Right renal cortex interstitium (tissue), 3 donors: ENCODE measurements around the gene PRRC2B. TPM values are rescaled to one million over a fixed set of nuclear protein-coding genes. Genes with fewer than 3 reads are reported as not detected.

Experiments used
- DNase-seq, 3 donors: peaks; one replicate each; pipeline ENCODE4 v3.0.0-alpha.2; 2013; ENCODE audit warnings: low read depth in 3 of 3, low spot score in 2 of 3
- polyA plus RNA-seq, 3 donors: library from polyadenylated mRNA; unstranded; fragments of 120-200 nt; gene quantifications; one replicate each; pipeline ENCODE4 v1.2.1, GENCODE V29; 2013; ENCODE audit not compliant: insufficient read length in 3 of 3

Gene PRRC2B
- polyA plus RNA-seq, 3 donors = 153 to 162 (median 161) TPM

GRCh38 chr9:131482343-131483006, 88.6 kb downstream of the PRRC2B start:
- DNase-seq = no peak

- DNase-seq = no peak
Observed at GRCh38 chr9:131483319-131484050, 89.6 kb downstream of the PRRC2B start.

GRCh38 chr9:131484051-131484445, 90.2 kb downstream of the PRRC2B start:
- no peak for DNase-seq

- no peak for DNase-seq
Observed at GRCh38 chr9:131484560-131485185, 90.8 kb downstream of the PRRC2B start.

DNA sequence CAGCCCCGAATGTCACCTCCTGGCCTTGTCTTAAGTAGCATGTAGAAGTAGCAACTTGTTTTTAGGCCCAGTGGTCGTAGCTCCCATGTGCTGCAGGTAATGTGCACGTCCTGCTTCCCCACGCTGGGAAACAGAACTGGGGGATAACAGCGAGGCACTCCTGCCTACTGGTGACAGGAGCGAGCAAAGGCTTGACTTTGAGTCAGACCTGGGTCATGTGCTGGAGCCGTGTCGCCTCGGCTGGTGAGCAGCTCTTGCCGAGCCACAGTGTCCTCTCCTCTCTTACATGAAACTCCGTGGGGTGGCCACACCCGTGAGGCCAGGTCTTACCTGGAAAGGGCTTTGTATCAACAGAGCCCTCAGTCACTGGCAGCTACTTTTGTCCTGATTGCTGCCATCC, 91.3 kb downstream of the PRRC2B start:
- DNase-seq = no peak

- no peak for DNase-seq
Observed at GRCh38 chr9:131485728-131486422, 92.0 kb downstream of the PRRC2B start.

- DNase-seq = no peak
Observed at GRCh38 chr9:131487001-131487400, 93.1 kb downstream of the PRRC2B start.

- no peak for DNase-seq
Observed at GRCh38 chr9:131487621-131488031, 93.7 kb downstream of the PRRC2B start.

DNA sequence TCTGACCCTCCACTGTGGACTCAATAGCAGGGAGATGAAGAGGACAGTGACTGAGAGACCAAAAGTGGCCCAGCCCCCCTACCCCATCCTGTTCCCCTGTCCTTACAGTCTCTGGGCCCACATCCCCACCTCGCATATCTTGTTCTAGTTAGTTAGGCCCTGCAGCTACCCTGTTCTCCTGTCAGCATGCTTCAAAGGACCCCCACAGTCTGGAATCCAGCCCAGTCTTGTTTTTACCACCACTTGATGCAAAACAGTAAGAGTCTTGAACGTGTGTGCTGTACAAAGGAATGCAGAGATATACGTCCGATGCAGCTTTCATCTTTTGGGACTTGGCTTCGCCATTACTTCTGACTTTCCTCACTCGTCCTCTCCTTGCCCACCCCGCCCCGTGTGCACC, 96.6 kb downstream of the PRRC2B start:
- no peak for DNase-seq

DNA sequence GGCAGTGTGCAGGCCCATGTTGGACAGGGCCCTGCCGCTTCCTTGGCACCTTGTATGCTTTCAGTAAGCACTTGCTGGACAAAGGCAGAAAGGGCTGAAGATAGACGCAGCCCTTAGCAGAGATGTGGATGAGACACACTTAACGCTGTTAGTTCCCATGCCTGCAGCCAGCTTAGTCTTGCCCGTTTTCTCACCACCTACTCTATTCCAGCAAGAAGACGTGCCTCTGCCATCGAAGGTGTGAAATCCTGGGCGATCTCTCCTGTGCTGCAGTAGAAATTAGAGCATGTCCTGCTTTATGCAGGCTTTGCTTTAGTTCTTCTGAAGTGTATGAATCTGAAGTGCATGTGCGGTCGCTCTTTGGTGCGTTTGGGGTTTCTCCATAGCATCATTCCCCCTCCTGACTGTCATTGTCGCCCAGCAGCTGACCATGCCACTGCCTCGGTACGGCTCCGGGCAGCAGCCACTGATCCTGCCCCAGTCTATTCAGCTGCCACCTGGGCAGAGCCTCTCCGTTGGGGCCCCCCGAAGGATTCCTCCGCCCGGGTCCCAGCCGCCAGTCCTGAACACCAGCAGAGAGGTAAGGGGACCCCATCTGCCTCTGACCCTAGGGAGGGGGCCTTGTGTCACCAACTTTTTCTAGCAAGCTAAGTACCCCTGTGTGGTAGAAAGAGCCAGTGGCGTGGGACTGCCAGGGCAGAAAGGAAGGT, 97.3 kb downstream of the PRRC2B start:
- DNase-seq = no peak

- DNase-seq = no peak
Observed at GRCh38 chr9:131492070-131492469, 98.2 kb downstream of the PRRC2B start.

DNA sequence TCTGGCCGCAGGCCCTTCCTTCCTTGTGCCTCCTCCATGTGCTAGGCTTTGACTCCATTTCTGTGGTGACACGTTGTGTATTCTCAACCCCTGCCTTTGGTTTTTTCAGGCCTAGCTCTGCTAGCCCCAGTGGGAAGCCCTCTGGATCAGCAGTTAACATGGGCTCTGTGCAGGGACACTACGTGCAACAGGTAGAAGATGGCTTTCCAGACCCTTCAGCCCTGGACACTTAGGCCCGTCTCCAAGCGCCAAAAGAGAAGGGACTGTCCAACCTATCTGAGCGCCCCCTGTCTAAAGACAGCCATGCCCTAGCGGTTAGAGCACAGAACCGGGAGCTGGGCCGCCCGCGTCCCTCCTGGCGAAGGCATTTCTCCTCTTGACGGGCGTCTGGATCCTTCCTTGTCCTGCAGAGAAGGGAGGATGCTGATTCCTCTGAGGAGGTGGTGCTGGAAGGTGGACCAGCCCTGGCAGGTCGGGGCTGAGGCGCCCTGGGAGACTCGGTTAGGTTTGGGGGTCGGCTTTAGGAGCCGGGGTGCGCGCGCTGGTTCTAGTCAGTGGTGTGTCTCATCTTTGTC, 100.5 kb downstream of the PRRC2B start:
- DNase-seq = no peak

DNA sequence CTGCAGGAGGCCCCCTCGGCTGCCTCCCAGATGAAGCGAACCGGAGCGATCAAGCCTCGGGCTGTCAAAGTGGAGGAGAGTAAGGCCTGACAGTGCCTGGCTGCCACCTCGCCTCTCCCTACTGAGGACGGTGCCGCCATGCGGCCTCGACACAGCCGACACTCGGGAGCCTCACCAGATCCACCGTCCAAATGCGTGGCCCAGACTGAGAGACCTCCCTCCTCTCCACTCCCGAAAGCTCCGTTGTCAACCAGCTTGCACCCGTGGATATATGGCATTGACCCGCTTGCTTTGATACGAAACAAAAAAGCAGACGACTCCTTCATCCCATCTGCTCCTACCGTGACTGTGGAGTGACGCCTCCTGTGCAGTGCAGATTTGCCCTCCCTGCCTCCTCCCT, 101.9 kb downstream of the PRRC2B start:
- DNase-seq = no peak

GRCh38 chr9:131496844-131497405, 103.0 kb downstream of the PRRC2B start:
- DNase-seq = no peak

DNA sequence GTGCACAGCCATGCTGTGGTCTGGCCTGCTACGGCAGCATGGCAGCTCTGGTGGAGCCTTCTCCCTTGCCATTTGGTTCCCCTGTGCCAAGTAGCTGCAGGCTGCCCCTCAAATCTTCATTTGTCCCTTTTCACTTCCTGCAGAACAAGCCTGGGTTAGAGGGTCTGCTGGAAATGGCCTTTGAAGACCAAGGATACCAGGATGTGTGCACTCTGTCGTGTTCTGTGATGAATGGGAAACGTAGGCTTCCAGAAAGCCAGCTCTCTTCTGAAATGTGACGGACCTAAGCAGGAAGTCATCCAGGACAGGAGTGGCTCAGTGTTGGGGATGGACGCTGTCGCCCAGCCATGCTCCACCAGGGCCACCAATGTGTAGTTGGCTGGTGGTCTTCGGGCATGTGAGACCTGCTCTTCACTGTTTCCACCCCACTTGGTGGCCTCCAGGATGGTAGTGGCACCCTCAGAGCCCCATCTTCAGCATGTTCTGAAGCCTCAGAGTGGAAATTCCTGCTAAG, 105.4 kb downstream of the PRRC2B start:
- DNase-seq = no peak

DNA sequence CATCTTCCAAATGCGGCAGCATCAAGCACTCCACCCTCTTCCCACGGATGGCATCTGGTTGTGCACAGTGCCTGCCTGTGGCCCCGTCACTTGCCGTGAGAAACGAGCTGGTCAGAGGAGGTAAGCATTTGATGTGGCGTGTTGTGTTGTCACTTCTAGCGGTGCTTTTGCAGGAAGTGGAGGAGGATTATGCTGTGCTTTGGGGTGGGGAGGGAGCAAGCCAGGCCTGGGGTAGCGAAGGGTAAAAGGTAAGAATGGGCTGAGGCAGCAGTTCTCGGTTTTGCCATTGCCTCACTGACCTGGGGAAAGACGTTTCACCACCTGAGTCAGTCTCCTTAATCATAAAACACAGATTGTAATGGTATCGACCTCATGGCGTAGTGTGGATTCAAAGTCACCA, 106.5 kb downstream of the PRRC2B start:
- no peak for DNase-seq

GRCh38 chr9:131500939-131501541, 107.2 kb downstream of the PRRC2B start:
- DNase-seq = no peak

DNA sequence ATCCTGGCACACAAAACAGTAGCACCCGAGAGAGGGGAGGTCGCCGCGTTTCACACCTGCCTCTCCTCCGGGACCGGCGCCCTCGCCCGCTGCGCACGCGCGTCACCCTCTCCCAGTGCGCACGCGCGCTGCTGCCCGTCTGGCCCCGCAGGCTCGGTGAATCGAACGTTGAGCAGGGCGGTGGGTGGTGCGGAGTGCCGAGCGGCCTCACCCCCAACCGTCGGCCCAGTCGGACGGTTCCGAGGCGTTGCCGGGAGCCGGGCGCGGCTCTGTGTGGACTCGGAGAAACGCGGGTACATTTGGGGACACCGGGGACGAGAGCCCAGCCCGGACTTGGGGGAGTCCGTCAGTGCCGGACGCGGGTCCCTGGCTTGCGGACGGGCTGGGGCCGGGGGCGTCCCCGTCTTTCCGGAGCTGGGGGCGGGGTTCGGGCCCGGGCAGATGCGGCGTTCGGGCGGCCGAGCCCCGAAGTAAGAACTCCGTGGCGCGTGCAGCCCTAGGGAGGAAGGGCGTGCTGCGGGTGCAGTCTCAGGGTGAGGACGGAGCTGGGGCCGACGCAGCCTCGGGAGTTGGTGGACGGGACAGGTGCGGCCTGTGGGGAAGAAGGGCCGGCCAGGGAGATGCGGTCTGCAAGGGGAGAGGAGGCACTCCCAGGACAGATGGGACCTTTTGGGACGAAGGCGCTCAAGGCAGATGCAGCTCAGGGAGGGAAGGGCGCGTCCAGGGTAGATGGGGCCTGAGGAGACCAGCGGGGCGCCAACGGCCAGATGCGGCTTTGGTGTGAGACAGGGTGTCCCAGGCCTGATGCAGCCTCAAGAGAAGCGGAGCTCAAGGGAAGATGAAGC, 109.1 kb downstream of the PRRC2B start, which contains the start of gene POMT1:
Gene POMT1, plus strand, starts transcription at position 138 of the 845 bp plus-strand sequence. CDS start 1,301 bp downstream, outside the sequence.
- DNase-seq = peak; percentile 50 to 73 (median 72)
